HAP-1 (cell line): Measurements from ENCODE around the gene ALX3.

Source experiments
- DNase-seq, 2 experiments: peaks; one replicate each; pipeline ENCODE4 v3.0.0-alpha.2; 2016 to 2020; ENCODE audit warnings: low spot score in 2 of 2
- H3K27me3 ChIP-seq: fragments of 250-450 bp; sonication (Bioruptor Pico); 2 replicates; pipeline ENCODE4 v1.5.1; 2020; ENCODE audit warnings: low read depth, mild to moderate bottlenecking, moderate library complexity
- H3K36me3 ChIP-seq: fragments of 250-450 bp; sonication (Bioruptor Pico); replicated peaks from 2 replicates; pipeline ENCODE4 v1.5.1; 2020; ENCODE audit warnings: mild to moderate bottlenecking
- H3K4me1 ChIP-seq: fragments of 250-450 bp; sonication (Bioruptor Pico); 2 replicates; pipeline ENCODE4 v1.5.1; 2020; ENCODE audit warnings: mild to moderate bottlenecking
- H3K4me3 ChIP-seq: fragments of 250-450 bp; sonication (Bioruptor Pico); 2 replicates; pipeline ENCODE4 v1.5.1; 2020; ENCODE audit warnings: mild to moderate bottlenecking, moderate library complexity
- H3K9me3 ChIP-seq: fragments of 250-450 bp; sonication (Bioruptor Pico); 2 replicates; pipeline ENCODE4 v1.5.1; 2020; ENCODE audit warnings: mild to moderate bottlenecking, moderate library complexity
- in situ Hi-C: fragments of 300-500 bp; cut with MboI; formaldehyde crosslinking; loops from 3 replicates; pipeline ENCODE4 v1.14.3; 2020; ENCODE audit warnings: low sequenced_read_pairs, inconsistent platforms, mixed read lengths

Gene ALX3

GRCh38 chr1:110070671-110071242 lies at the start of gene ALX3:
Gene ALX3 (minus strand): TSS chr1:110070672. CDS start chr1:110070612, 60 bp downstream.
- in situ Hi-C loops: no loop called here
- no peak for DNase-seq
- no peaks in the 10 kb centered on the region for H3K36me3 ChIP-seq
- no peaks in the 10 kb centered on the region for H3K9me3 ChIP-seq
- H3K4me3 ChIP-seq: no peak within 1 kb of the TSS
- H3K27me3 ChIP-seq: peaks cover 61% of the 10 kb centered on the region
- no peaks in the 10 kb centered on the region for H3K4me1 ChIP-seq

GRCh38 chr1:110119843-110120242 lies 49.4 kb upstream of the ALX3 start:
- Histone ChIP-seq H3K9me3 (no peaks in the 10 kb centered on the region), H3K4me1 (no peaks in the 10 kb centered on the region), H3K4me3 (no peak overlapping the region), H3K36me3 (no peaks in the 10 kb centered on the region), H3K27me3 (peaks cover 3% of the 10 kb centered on the region)
- in situ Hi-C loops: no loop called here
- no peak for DNase-seq

- no peak for DNase-seq
- Histone ChIP-seq H3K4me1 (no peaks in the 10 kb centered on the region), H3K4me3 (no peak overlapping the region), H3K27me3 (peaks cover 7% of the 10 kb centered on the region), H3K9me3 (no peaks in the 10 kb centered on the region), H3K36me3 (no peaks in the 10 kb centered on the region)
- in situ Hi-C loops: no loop called here
Measured at GRCh38 chr1:110118636-110119396, 48.3 kb upstream of the ALX3 start.

- Histone ChIP-seq H3K4me3 (no peak overlapping the region), H3K9me3 (no peaks in the 10 kb centered on the region), H3K4me1 (no peaks in the 10 kb centered on the region), H3K27me3 (peaks cover 29% of the 10 kb centered on the region), H3K36me3 (no peaks in the 10 kb centered on the region)
- no peak for DNase-seq
- in situ Hi-C loops: no loop called here
Measured at GRCh38 chr1:110114784-110115183, 44.3 kb upstream of the ALX3 start.

GRCh38 chr1:110114173-110114572 lies 43.7 kb upstream of the ALX3 start:
- DNase-seq: no peak
- H3K9me3 ChIP-seq: no peaks in the 10 kb centered on the region
- H3K4me1 ChIP-seq: no peaks in the 10 kb centered on the region
- peaks cover 29% of the 10 kb centered on the region for H3K27me3 ChIP-seq
- no peaks in the 10 kb centered on the region for H3K36me3 ChIP-seq
- H3K4me3 ChIP-seq: no peak overlapping the region
- in situ Hi-C loops: no loop called here

GRCh38 chr1:110113551-110113950 lies 43.1 kb upstream of the ALX3 start:
- in situ Hi-C loops: no loop called here
- H3K9me3 ChIP-seq: no peaks in the 10 kb centered on the region
- no peak overlapping the region for H3K4me3 ChIP-seq
- no peak for DNase-seq
- no peaks in the 10 kb centered on the region for H3K36me3 ChIP-seq
- no peaks in the 10 kb centered on the region for H3K4me1 ChIP-seq
- H3K27me3 ChIP-seq: peaks cover 29% of the 10 kb centered on the region

GRCh38 chr1:110112656-110113055 lies 42.2 kb upstream of the ALX3 start:
- DNase-seq: no peak
- H3K9me3 ChIP-seq: no peaks in the 10 kb centered on the region
- H3K27me3 ChIP-seq: peaks cover 33% of the 10 kb centered on the region
- no peaks in the 10 kb centered on the region for H3K36me3 ChIP-seq
- H3K4me3 ChIP-seq: no peak overlapping the region
- in situ Hi-C loops: no loop called here
- H3K4me1 ChIP-seq: no peaks in the 10 kb centered on the region

- no peak within 1 kb of the TSS for H3K4me3 ChIP-seq
- H3K36me3 ChIP-seq: no peaks in the 10 kb centered on the region
- DNase-seq: no peak
- in situ Hi-C loops: no loop called here
- H3K27me3 ChIP-seq: peaks cover 33% of the 10 kb centered on the region
- H3K4me1 ChIP-seq: no peaks in the 10 kb centered on the region
- no peaks in the 10 kb centered on the region for H3K9me3 ChIP-seq
Measured at GRCh38 chr1:110112143-110112542, 41.7 kb upstream of the ALX3 start, which contains the start of gene UBL4B. Gene UBL4B (plus strand): TSS chr1:110112443. CDS start chr1:110112535, 92 bp downstream.

- peaks cover 33% of the 10 kb centered on the region for H3K27me3 ChIP-seq
- H3K36me3 ChIP-seq: no peaks in the 10 kb centered on the region
- H3K4me3 ChIP-seq: no peak overlapping the region
- DNase-seq: no peak
- in situ Hi-C loops: no loop called here
- no peaks in the 10 kb centered on the region for H3K4me1 ChIP-seq
- H3K9me3 ChIP-seq: no peaks in the 10 kb centered on the region
Measured at GRCh38 chr1:110111081-110111480, 40.6 kb upstream of the ALX3 start.

- Histone ChIP-seq H3K4me3 (no peak overlapping the region), H3K36me3 (no peaks in the 10 kb centered on the region), H3K9me3 (no peaks in the 10 kb centered on the region), H3K4me1 (no peaks in the 10 kb centered on the region), H3K27me3 (peaks cover 20% of the 10 kb centered on the region)
- DNase-seq: no peak
- in situ Hi-C loops: no loop called here
Measured at GRCh38 chr1:110107867-110108469, 37.5 kb upstream of the ALX3 start.

GRCh38 chr1:110106013-110106941 lies 35.8 kb upstream of the ALX3 start:
- peak; percentile 44 to 82 for DNase-seq
- Histone ChIP-seq H3K27me3 (peaks cover 10% of the 10 kb centered on the region; the same call in 1 of the 2 replicates), H3K4me1 (no peaks in the 10 kb centered on the region)

GRCh38 chr1:110102081-110102480 lies 31.6 kb upstream of the ALX3 start:
- Histone ChIP-seq H3K4me3 (no peak overlapping the region), H3K27me3 (no peaks in the 10 kb centered on the region), H3K9me3 (no peaks in the 10 kb centered on the region), H3K36me3 (no peaks in the 10 kb centered on the region), H3K4me1 (no peaks in the 10 kb centered on the region)
- in situ Hi-C loops: no loop called here
- no peak for DNase-seq

More at GRCh38 chr1:110106013-110106941, 35.8 kb upstream of the ALX3 start:
- in situ Hi-C loops: no loop called here
- no peak overlapping the region for H3K4me3 ChIP-seq
- H3K36me3 ChIP-seq: no peaks in the 10 kb centered on the region
- H3K9me3 ChIP-seq: no peaks in the 10 kb centered on the region

- Histone ChIP-seq H3K4me1 (no peaks in the 10 kb centered on the region), H3K4me3 (no peak overlapping the region), H3K9me3 (no peaks in the 10 kb centered on the region), H3K36me3 (no peaks in the 10 kb centered on the region), H3K27me3 (no peaks in the 10 kb centered on the region)
- in situ Hi-C loops: no loop called here
- no peak for DNase-seq
Measured at GRCh38 chr1:110100335-110100734, 29.9 kb upstream of the ALX3 start.
